Measurements from ENCODE around the gene IL17RC. TPM values are rescaled to one million over a fixed set of nuclear protein-coding genes. Genes with fewer than 3 reads are reported as not detected.
"Not testable (repeated sequence)": the region's sequence is repeated elsewhere in the genome, so short reads cannot be mapped to it uniquely, and the experiment has no call there.

Gene IL17RC
- total RNA-seq, 1 donor from 2014 or later, result 21.1 TPM

DNA sequence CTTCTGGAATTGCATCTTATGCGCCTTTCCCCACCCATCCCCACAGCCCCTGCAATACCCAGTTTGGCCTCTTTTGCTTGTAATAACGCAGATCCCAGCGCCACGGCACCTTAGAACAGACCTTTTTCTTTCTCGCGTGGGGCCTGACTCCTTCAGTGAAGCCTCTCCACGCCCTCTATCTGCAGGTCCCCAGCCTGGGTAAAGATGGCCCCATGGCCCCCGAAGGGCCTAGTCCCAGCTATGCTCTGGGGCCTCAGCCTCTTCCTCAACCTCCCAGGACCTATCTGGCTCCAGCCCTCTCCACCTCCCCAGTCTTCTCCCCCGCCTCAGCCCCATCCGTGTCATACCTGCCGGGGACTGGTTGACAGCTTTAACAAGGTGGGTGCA is 17.3 kb downstream of the IL17RC start:
- DNase-seq (ENCODE audit: low read depth) (no peak), FAIRE-seq (no peak)
- no peaks in the 10 kb centered on the region for H3K27me3 ChIP-seq (ENCODE audit: control insufficient read depth, insufficient read depth, low read length)
- TF ChIP-seq, protein P1, sequence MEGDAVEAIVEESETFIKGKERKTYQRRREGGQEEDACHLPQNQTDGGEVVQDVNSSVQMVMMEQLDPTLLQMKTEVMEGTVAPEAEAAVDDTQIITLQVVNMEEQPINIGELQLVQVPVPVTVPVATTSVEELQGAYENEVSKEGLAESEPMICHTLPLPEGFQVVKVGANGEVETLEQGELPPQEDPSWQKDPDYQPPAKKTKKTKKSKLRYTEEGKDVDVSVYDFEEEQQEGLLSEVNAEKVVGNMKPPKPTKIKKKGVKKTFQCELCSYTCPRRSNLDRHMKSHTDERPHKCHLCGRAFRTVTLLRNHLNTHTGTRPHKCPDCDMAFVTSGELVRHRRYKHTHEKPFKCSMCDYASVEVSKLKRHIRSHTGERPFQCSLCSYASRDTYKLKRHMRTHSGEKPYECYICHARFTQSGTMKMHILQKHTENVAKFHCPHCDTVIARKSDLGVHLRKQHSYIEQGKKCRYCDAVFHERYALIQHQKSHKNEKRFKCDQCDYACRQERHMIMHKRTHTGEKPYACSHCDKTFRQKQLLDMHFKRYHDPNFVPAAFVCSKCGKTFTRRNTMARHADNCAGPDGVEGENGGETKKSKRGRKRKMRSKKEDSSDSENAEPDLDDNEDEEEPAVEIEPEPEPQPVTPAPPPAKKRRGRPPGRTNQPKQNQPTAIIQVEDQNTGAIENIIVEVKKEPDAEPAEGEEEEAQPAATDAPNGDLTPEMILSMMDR (IDR thresholded peaks at IDR 0.05; ENCODE audit: insufficient read depth, low read length, severe bottlenecking), result peak; percentile 8
- H3K36me3 ChIP-seq (ENCODE audit: control insufficient read depth, insufficient read depth, low read length), result peaks cover 4% of the 10 kb centered on the region
- peak overlapping the region; percentile 75 for H3K4me3 ChIP-seq (ENCODE audit: low read depth, low read length)

DNA sequence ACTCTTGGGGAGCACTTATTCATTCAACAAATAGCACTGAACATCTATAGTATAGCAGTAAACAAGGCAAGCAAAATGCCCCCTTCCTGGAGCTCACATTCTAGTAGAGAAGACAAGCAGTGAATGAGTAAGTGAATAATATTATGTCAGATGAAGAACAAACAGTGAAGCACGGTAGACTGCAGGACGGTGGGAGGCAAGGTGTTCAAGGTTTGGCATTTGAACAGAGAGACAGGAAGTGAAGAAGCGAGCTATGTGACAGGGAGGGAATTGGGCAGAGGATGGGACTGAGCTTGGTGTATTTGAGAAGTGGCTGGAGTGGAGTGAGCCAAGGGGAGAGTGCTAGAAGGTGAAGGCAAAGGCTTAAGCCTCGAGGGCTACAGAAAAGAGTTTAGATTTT is 18.1 kb downstream of the IL17RC start:
- DNase-seq (ENCODE audit: low read depth) (no peak), FAIRE-seq (no peak)
- Histone ChIP-seq H3K4me3 (ENCODE audit: low read depth, low read length) (no peak overlapping the region), H3K27me3 (ENCODE audit: control insufficient read depth, insufficient read depth, low read length) (no peaks in the 10 kb centered on the region), H3K36me3 (ENCODE audit: control insufficient read depth, insufficient read depth, low read length) (peaks cover 4% of the 10 kb centered on the region)
- TF ChIP-seq, protein P1 (IDR thresholded peaks at IDR 0.05; ENCODE audit: insufficient read depth, low read length, severe bottlenecking), result no peak

DNA sequence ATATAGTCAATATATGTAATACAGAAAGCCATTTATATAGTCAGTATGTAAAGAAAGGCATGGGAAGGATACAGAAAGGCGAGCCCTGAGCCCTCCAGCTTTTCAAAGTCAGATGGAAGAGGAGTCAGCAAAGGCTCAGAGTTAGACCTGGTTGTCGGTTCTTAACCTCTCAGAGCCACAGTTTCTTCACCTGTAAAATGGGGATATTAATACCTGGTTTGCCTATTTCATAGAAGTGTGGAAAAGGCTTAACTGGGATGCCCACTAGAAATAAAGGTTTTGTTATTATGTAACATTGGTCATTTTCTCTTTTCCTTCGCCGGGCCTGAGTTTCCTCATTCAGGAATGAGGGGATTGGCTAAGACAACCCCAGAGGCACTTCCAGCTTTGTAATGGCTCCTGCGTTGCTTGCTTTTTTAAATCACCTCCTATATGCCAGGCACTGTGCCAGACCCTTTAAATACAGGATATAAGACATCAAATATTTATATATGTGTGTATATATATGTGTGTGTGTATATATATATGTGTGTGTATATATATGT is 19.1 kb downstream of the IL17RC start:
- H3K4me3 ChIP-seq (ENCODE audit: low read depth, low read length), result no peak overlapping the region
- H3K36me3 ChIP-seq (ENCODE audit: control insufficient read depth, insufficient read depth, low read length), result peaks cover 6% of the 10 kb centered on the region
- TF ChIP-seq, protein P1 (IDR thresholded peaks at IDR 0.05; ENCODE audit: insufficient read depth, low read length, severe bottlenecking), result no peak
- no peak for DNase-seq (ENCODE audit: low read depth)
- H3K27me3 ChIP-seq (ENCODE audit: control insufficient read depth, insufficient read depth, low read length), result no peaks in the 10 kb centered on the region
- FAIRE-seq, result no peak

DNA sequence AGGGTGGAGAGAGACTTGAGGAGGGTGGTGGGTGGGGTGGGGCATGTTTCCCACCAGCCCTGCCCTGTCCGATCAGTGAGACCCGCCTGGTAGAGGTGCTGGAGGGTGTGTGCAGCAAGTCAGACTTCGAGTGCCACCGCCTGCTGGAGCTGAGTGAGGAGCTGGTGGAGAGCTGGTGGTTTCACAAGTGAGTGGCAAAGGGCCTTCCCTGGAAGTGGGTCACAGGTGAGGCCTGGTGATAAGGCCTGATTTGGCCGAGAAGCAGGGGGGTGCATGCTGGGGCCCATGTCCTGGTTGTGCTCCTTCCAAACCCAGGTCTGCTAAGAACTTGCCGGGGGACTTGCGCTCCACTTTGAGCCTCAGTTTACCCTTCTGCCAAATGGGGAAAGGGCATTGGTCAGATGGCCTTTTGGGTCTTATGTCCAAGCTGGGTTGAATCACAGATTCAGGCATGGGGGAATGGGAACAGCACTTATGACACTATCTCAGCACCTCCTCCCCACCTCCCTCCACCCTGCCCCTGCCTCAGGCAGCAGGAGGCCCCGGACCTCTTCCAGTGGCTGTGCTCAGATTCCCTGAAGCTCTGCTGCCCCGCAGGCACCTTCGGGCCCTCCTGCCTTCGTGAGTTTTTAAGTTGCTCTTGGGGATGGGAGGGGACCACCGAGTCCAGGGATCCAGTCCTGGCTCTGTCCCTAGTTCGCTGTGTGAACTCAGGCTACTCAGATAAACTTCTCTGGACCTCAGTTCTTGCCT is 20.8 kb downstream of the IL17RC start:
- FAIRE-seq (no peak), DNase-seq (ENCODE audit: low read depth) (no peak)
- no peak overlapping the region for H3K4me3 ChIP-seq (ENCODE audit: low read depth, low read length)
- TF ChIP-seq, protein P1 (IDR thresholded peaks at IDR 0.05; ENCODE audit: insufficient read depth, low read length, severe bottlenecking), result no peak
- H3K36me3 ChIP-seq (ENCODE audit: control insufficient read depth, insufficient read depth, low read length), result peaks cover 6% of the 10 kb centered on the region
- H3K27me3 ChIP-seq (ENCODE audit: control insufficient read depth, insufficient read depth, low read length), result no peaks in the 10 kb centered on the region

DNA sequence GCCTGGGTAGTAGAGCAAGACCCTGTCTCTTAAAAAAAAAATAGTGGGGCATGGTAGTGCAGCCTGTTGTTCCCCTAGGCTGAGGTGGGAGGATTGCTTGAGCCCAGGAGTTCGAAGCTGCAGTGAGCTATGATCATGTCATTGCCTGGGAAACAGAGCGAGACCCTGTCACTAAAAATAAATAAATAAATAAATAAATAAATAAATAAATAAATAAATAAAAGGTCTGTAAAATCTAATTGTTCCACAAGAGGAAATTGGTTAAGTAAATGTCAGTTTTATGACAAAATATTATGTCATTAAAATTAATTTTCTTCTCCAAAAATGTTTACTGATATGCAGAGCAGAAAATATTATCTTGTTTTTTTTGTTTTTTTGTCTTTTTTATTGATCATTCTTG is 22.1 kb downstream of the IL17RC start:
- Histone ChIP-seq H3K27me3 (ENCODE audit: control insufficient read depth, insufficient read depth, low read length) (no peaks in the 10 kb centered on the region), H3K4me3 (ENCODE audit: low read depth, low read length) (no peak overlapping the region), H3K36me3 (ENCODE audit: control insufficient read depth, insufficient read depth, low read length) (peaks cover 6% of the 10 kb centered on the region)
- FAIRE-seq, result no peak
- TF ChIP-seq, protein P1 (IDR thresholded peaks at IDR 0.05; ENCODE audit: insufficient read depth, low read length, severe bottlenecking), result no peak
- DNase-seq (ENCODE audit: low read depth), result no peak

DNA sequence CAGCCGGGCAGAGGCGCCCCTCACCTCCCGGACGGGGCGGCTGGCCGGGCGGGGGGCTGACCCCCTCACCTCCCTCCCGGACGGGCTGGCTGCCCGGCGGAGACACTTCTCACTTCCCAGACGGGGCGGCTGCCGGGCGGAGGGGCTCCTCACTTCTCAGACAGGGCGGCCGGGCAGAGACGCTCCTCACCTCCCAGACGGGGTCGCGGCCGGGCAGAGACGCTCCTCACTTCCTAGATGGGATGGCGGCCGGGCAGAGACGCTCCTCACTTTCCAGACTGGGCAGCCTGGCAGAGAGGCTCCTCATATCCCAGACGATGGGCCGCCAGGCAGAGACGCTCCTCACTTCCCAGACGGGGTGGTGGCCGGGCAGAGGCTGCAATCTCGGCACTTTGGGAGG is 23.0 kb downstream of the IL17RC start:
- H3K36me3 ChIP-seq (ENCODE audit: control insufficient read depth, insufficient read depth, low read length); DNase-seq (ENCODE audit: low read depth); H3K27me3 ChIP-seq (ENCODE audit: control insufficient read depth, insufficient read depth, low read length); FAIRE-seq; H3K4me3 ChIP-seq (ENCODE audit: low read depth, low read length): not testable (repeated sequence)
